ENCODE results near the gene GADD45B.

GADD45B gene

GRCh38 chr19:2436384-2436783 is 39.5 kb upstream of the GADD45B start:
- DNase-seq (ENCODE audit: low read depth), result no peak

GRCh38 chr19:2436926-2437325 is 39.0 kb upstream of the GADD45B start:
- no peak for TF ChIP-seq CTCF (conservative IDR thresholded peaks at IDR 0.05; ENCODE audit: low read length)
- no peak for DNase-seq (ENCODE audit: low read depth)
- H3K4me3 ChIP-seq (ENCODE audit: low read length), result no peak overlapping the region

More at GRCh38 chr19:2436384-2436783, 39.5 kb upstream of the GADD45B start:
- no peak for TF ChIP-seq CTCF (conservative IDR thresholded peaks at IDR 0.05; ENCODE audit: low read length)
- no peak overlapping the region for H3K4me3 ChIP-seq (ENCODE audit: low read length)

GRCh38 chr19:2438178-2438577 is 37.7 kb upstream of the GADD45B start:
- no peak for DNase-seq (ENCODE audit: low read depth)
- H3K4me3 ChIP-seq (ENCODE audit: low read length), result no peak overlapping the region
- TF ChIP-seq CTCF (conservative IDR thresholded peaks at IDR 0.05; ENCODE audit: low read length), result no peak

- no peak for TF ChIP-seq CTCF (conservative IDR thresholded peaks at IDR 0.05; ENCODE audit: low read length)
- H3K4me3 ChIP-seq (ENCODE audit: low read length), result no peak overlapping the region
- DNase-seq (ENCODE audit: low read depth), result no peak
Observed at GRCh38 chr19:2440515-2440914, 35.4 kb upstream of the GADD45B start.

GRCh38 chr19:2441096-2441752 is 34.7 kb upstream of the GADD45B start:
- H3K4me3 ChIP-seq (ENCODE audit: low read length), result no peak overlapping the region
- no peak for TF ChIP-seq CTCF (conservative IDR thresholded peaks at IDR 0.05; ENCODE audit: low read length)
- no peak for DNase-seq (ENCODE audit: low read depth)

GRCh38 chr19:2443116-2443784 is 32.7 kb upstream of the GADD45B start:
- TF ChIP-seq CTCF (conservative IDR thresholded peaks at IDR 0.05; ENCODE audit: low read length), result no peak

GRCh38 chr19:2443785-2444182 is 32.1 kb upstream of the GADD45B start:
- TF ChIP-seq CTCF (conservative IDR thresholded peaks at IDR 0.05; ENCODE audit: low read length), result no peak
- H3K4me3 ChIP-seq (ENCODE audit: low read length), result no peak overlapping the region
- DNase-seq (ENCODE audit: low read depth), result no peak

More at GRCh38 chr19:2443116-2443784, 32.7 kb upstream of the GADD45B start:
- no peak overlapping the region for H3K4me3 ChIP-seq (ENCODE audit: low read length)
- DNase-seq (ENCODE audit: low read depth), result no peak
